Measurements from ENCODE around the gene SPON1. TPM values are rescaled to one million over a fixed set of nuclear protein-coding genes. Genes with fewer than 3 reads are reported as not detected.

The SPON1 gene
- total RNA-seq, 1 experiment from 2014 or later, result 0.10 TPM

GRCh38 chr11:14045417-14045816, 82.9 kb downstream of the SPON1 start:
- DNase-seq (ENCODE audit: low read depth, low spot score), result no peak
- no peaks in the 10 kb centered on the region for H3K9me3 ChIP-seq (ENCODE audit: control insufficient read depth, insufficient read depth, low read depth, low read length)
- ChIA-PET POLR2A (no interaction called here), CTCF (no interaction called here)
- in situ Hi-C loops (cut with HindIII; ENCODE audit: low pct_unique_long_range_greater_than_20kb, low sequenced_read_pairs) (no loop called here), intact Hi-C loops (cut with micrococcal nuclease; ENCODE audit: unreplicated experiment) (no loop called here)
- ATAC-seq, result no peak
- no peak overlapping the region for H3K4me3 ChIP-seq (ENCODE audit: low read depth in 2 of 2, low read length in 2 of 2)
- no TSS peak for BruUV-seq (replicated peaks)
- H3K27me3 ChIP-seq (ENCODE audit: control insufficient read depth, insufficient read depth, low read length), result peaks cover 8% of the 10 kb centered on the region; the same call in 1 of the 2 replicates
- H3K4me1 ChIP-seq (ENCODE audit: control insufficient read depth, insufficient read depth, low read length), result no peaks in the 10 kb centered on the region
- H3K27ac ChIP-seq (ENCODE audit: low read length), result no peak overlapping the region
- H3K36me3 ChIP-seq (ENCODE audit: control insufficient read depth, insufficient read depth, low read length), result no peaks in the 10 kb centered on the region
- no peak for TF ChIP-seq REST (IDR thresholded peaks at IDR 0.05; ENCODE audit: insufficient read depth in 1 of 2, low read depth in 2 of 2, low read length in 1 of 2)
- no peak for TF ChIP-seq POLR2AphosphoS5 (IDR thresholded peaks at IDR 0.05; ENCODE audit: low read depth, low read length)
- no peak for TF ChIP-seq SIN3A (IDR thresholded peaks at IDR 0.05; ENCODE audit: borderline replicate concordance, insufficient read depth, low read depth, low read length)
- no peak for TF ChIP-seq CTCF (IDR thresholded peaks at IDR 0.05)
- no peak for TF ChIP-seq TCF7L2 (IDR thresholded peaks at IDR 0.05; ENCODE audit: low read depth, low read length)

- in situ Hi-C loops (cut with HindIII; ENCODE audit: low pct_unique_long_range_greater_than_20kb, low sequenced_read_pairs), result no loop called here
Measured at GRCh38 chr11:14052198-14052597, 89.7 kb downstream of the SPON1 start.

More at GRCh38 chr11:14052198-14052597, 89.7 kb downstream of the SPON1 start:
- Histone ChIP-seq H3K4me3 (ENCODE audit: low read depth in 2 of 2, low read length in 2 of 2) (no peak overlapping the region), H3K27me3 (ENCODE audit: control insufficient read depth, insufficient read depth, low read length) (no peaks in the 10 kb centered on the region), H3K36me3 (ENCODE audit: control insufficient read depth, insufficient read depth, low read length) (no peaks in the 10 kb centered on the region), H3K4me1 (ENCODE audit: control insufficient read depth, insufficient read depth, low read length) (no peaks in the 10 kb centered on the region), H3K9me3 (ENCODE audit: control insufficient read depth, insufficient read depth, low read depth, low read length) (no peaks in the 10 kb centered on the region), H3K27ac (ENCODE audit: low read length) (no peak overlapping the region)
- intact Hi-C loops (cut with micrococcal nuclease; ENCODE audit: unreplicated experiment), result no loop called here
- POLR2A ChIA-PET, result no interaction called here
- TF ChIP-seq TCF7L2 (IDR thresholded peaks at IDR 0.05; ENCODE audit: low read depth, low read length), result no peak
- no peak for TF ChIP-seq REST (IDR thresholded peaks at IDR 0.05; ENCODE audit: insufficient read depth in 1 of 2, low read depth in 2 of 2, low read length in 1 of 2)
- TF ChIP-seq POLR2AphosphoS5 (IDR thresholded peaks at IDR 0.05; ENCODE audit: low read depth, low read length), result no peak
- TF ChIP-seq SIN3A (IDR thresholded peaks at IDR 0.05; ENCODE audit: borderline replicate concordance, insufficient read depth, low read depth, low read length), result no peak
- TF ChIP-seq CTCF (IDR thresholded peaks at IDR 0.05), result no peak
- BruUV-seq (replicated peaks), result no TSS peak
- CTCF ChIA-PET, result no interaction called here
- DNase-seq (ENCODE audit: low read depth, low spot score) (no peak), ATAC-seq (no peak)
